Small intestine (tissue), 7 donors: Measurements from ENCODE around the gene UBE2F. TPM values are rescaled to one million over a fixed set of nuclear protein-coding genes. Genes with fewer than 3 reads are reported as not detected.
A peak's percentile ranks its signal among the peaks of the same experiment; 100 is the strongest.
"Not testable (repeated sequence)": the region's sequence is repeated elsewhere in the genome, so short reads cannot be mapped to it uniquely, and the experiment has no call there.

Experiments used
- DNase-seq, 2 donors: peaks; one replicate each; pipeline versions ENCODE4 v3.0.0 to v3.0.0-alpha.2; 2013
- FAIRE-seq: peaks from 2 replicates; lab custom pipeline; 2012; peaks lifted over from hg19 to GRCh38; lab: Jason Lieb, UNC
- H3K27ac ChIP-seq, 3 donors: one replicate each; pipeline ENCODE4 v1.5.1; 2013; ENCODE audit warnings: low read length in 2 of 3, mild to moderate bottlenecking in 2 of 3, control low read depth in 1 of 3, inconsistent platforms in 1 of 3, low read depth in 1 of 3, moderate library complexity in 1 of 3
- H3K27me3 ChIP-seq, 3 donors: one replicate each; pipeline ENCODE4 v1.6.1; 2013; ENCODE audit warnings: low read length in 3 of 3, inconsistent platforms in 1 of 3; ENCODE audit not compliant: control insufficient read depth in 3 of 3, insufficient read depth in 3 of 3
- H3K36me3 ChIP-seq, 3 donors: one replicate each; pipeline ENCODE4 v1.6.1; 2013; ENCODE audit warnings: low read length in 3 of 3, inconsistent platforms in 1 of 3, low read depth in 1 of 3, mild to moderate bottlenecking in 1 of 3, moderate library complexity in 1 of 3; ENCODE audit not compliant: control insufficient read depth in 3 of 3, insufficient read depth in 2 of 3
- H3K4me1 ChIP-seq, 3 donors: one replicate each; pipeline ENCODE4 v1.6.1; 2013; ENCODE audit warnings: low read length in 2 of 3, inconsistent platforms in 1 of 3, low read depth in 1 of 3, mild to moderate bottlenecking in 1 of 3, moderate library complexity in 1 of 3; ENCODE audit not compliant: control insufficient read depth in 3 of 3, insufficient read depth in 2 of 3
- H3K4me3 ChIP-seq, 3 donors: one replicate each; pipeline ENCODE4 v1.5.1; 2013; ENCODE audit warnings: low read length in 3 of 3, control low read depth in 1 of 3, inconsistent platforms in 1 of 3, low read depth in 1 of 3, mild to moderate bottlenecking in 1 of 3, moderate library complexity in 1 of 3
- H3K9me3 ChIP-seq, 2 donors: one replicate each; pipeline ENCODE4 v1.6.1; 2013; ENCODE audit warnings: low read depth in 1 of 2, low read length in 1 of 2; ENCODE audit not compliant: control insufficient read depth in 2 of 2, insufficient read depth in 1 of 2
- WGBS, 3 donors: extraction: QIAGEN DNeasy Blood & Tissue Kit; methylation state at CpG; one replicate each; pipeline ENCODE4 v1.1.7; 2013; 5-methylcytosine and 5-hydroxymethylcytosine counted together
- polyA plus RNA-seq, 4 donors: library from polyadenylated mRNA; stranded (reverse) in 3 of 4; unstranded in 1 of 4; fragments of 200-250 nt in 3 of 4; fragments of 120-200 nt in 1 of 4; gene quantifications; one replicate each; pipeline versions ENCODE4 v1.2.1 to v1.2.3, GENCODE V29; 2013
- donor health status: healthy with polysubstance abuse.
- donor health status: control.
- donor health status: control.
- donor health status: Bipolar disorder and iron deficiency.
- donor health status: healthy.

Gene UBE2F
- polyA plus RNA-seq, 4 donors: 39.7 to 64.2 (median 54.7) TPM

- WGBS, 3 donors: 77 to 91% (median 82%) methylated on average over 4 of the region's 4 CpGs
- H3K9me3 ChIP-seq, H3K4me3 ChIP-seq, H3K27ac ChIP-seq, H3K4me1 ChIP-seq, DNase-seq, H3K36me3 ChIP-seq, FAIRE-seq: not testable (repeated sequence)
- H3K27me3 ChIP-seq: peaks cover 0 to 12% (median 4%) of the 10 kb centered on the region in 3 donors
These were observed 15.5 kb upstream of the UBE2F start for GRCh38 chr2:237951354-237951753.

DNA sequence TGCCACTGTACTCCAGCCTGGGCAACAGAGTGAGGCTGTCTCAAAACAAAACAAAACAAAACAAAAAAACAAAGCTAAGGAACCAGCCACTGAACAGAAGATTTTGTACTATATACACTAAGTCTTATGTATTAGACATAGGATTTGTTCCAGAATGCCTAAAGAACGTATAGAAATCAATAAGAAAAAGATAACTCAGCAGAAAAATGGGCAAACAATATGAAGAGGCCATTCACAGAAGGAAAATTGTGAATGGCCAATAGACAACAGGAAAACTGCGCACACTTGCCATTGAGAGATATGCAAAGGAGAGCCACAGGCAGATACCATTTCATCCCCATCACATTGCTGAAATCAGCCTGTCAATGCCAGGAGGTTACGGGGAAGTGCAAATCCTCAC lies 14.9 kb upstream of the UBE2F start:
- peaks cover 0 to 12% (median 4%) of the 10 kb centered on the region in 3 donors for H3K27me3 ChIP-seq
- DNase-seq: no peak
- H3K4me3 ChIP-seq: no peak overlapping the region
- no peaks in the 10 kb centered on the region for H3K36me3 ChIP-seq
- peaks cover 0 to 5% (median 4%) of the 10 kb centered on the region in 3 donors for H3K4me1 ChIP-seq
- no peak overlapping the region for H3K27ac ChIP-seq
- H3K9me3 ChIP-seq: no peaks in the 10 kb centered on the region
- 70 to 88% (median 83%) methylated on average over 3 of the region's 3 CpGs for WGBS, 3 donors
- no peak for FAIRE-seq

- H3K27me3 ChIP-seq: peaks cover 0 to 12% (median 4%) of the 10 kb centered on the region in 3 donors
- DNase-seq: no peak
- no peak overlapping the region for H3K27ac ChIP-seq
- H3K9me3 ChIP-seq: no peaks in the 10 kb centered on the region
- H3K4me3 ChIP-seq: no peak overlapping the region
- FAIRE-seq: no peak
- peaks cover 0 to 5% (median 4%) of the 10 kb centered on the region in 3 donors for H3K4me1 ChIP-seq
- H3K36me3 ChIP-seq: no peaks in the 10 kb centered on the region
- 81 to 89% (median 83%) methylated on average over 2 of the region's 2 CpGs for WGBS, 3 donors
These were observed 14.0 kb upstream of the UBE2F start for GRCh38 chr2:237952851-237953250.

- peak overlapping the region in 2 of 3 donors; percentile 5 to 44 for H3K4me3 ChIP-seq
- H3K27me3 ChIP-seq: peaks cover 0 to 12% (median 4%) of the 10 kb centered on the region in 3 donors
- WGBS, 3 donors: 4 to 13% (median 13%) methylated on average over 49 to 64 of the region's 64 CpGs
- no peaks in the 10 kb centered on the region for H3K36me3 ChIP-seq
- no peak overlapping the region for H3K27ac ChIP-seq
- peaks cover 0 to 5% (median 4%) of the 10 kb centered on the region in 3 donors for H3K4me1 ChIP-seq
- FAIRE-seq: no peak
- DNase-seq: peak; percentile 30 to 86
- no peaks in the 10 kb centered on the region for H3K9me3 ChIP-seq
These were observed 11.0 kb upstream of the UBE2F start for GRCh38 chr2:237955640-237956401.

DNA sequence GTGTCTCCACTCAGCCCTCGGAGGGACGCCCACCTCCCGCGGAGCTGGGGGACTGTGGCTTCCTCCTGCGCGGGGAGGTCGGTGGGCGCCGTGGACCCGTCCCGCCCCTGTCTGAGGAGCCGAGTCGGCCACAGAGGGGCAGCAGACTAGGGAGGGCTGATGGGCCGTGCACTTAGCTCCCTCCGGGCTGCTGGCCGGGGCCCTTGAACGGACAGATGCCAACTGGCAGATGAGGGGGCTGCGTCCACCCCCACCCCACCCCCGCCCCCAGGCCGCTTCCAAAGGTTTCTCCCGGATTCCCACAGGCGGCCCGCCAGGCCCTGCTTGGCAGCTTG lies 10.4 kb upstream of the UBE2F start:
- FAIRE-seq: no peak
- peaks cover 0 to 12% (median 4%) of the 10 kb centered on the region in 3 donors for H3K27me3 ChIP-seq
- H3K4me1 ChIP-seq: peaks cover 0 to 5% (median 4%) of the 10 kb centered on the region in 3 donors
- H3K27ac ChIP-seq: no peak overlapping the region
- WGBS, 3 donors: 23 to 48% (median 27%) methylated on average over 15 to 23 of the region's 23 CpGs
- H3K4me3 ChIP-seq: peak overlapping the region in 2 of 3 donors; percentile 5 to 44
- no peaks in the 10 kb centered on the region for H3K36me3 ChIP-seq
- H3K9me3 ChIP-seq: peaks cover 0 to 3% of the 10 kb centered on the region in 2 donors
- DNase-seq: no peak

DNA sequence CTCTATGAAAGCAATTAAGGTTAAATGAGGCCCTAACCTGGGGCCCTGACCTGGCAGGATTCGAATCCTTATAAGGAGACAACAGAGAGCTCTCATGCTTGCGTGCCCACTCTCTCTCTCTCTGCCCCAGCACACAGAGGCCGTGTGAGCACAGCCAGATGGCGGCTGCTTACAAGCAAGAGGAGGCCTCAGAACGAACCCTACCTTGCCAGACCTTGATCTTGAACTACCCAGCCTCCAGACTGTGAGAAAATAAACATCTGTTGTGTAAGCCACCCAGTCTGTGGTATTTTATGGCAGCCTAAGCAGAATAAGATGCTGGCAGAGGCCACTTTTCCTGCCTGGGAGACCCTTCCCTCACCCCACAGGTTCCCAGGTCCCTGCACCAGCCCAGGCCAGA lies 5.2 kb upstream of the UBE2F start:
- H3K27ac ChIP-seq: no peak overlapping the region
- H3K27me3 ChIP-seq: no peaks in the 10 kb centered on the region
- peaks cover 0 to 15% (median 0%) of the 10 kb centered on the region in 3 donors for H3K4me1 ChIP-seq
- WGBS, 3 donors: 84 to 89% (median 87%) methylated on average over 5 of the region's 5 CpGs
- no peaks in the 10 kb centered on the region for H3K36me3 ChIP-seq
- no peak overlapping the region for H3K4me3 ChIP-seq
- DNase-seq: no peak
- H3K9me3 ChIP-seq: peaks cover 0 to 24% of the 10 kb centered on the region in 2 donors
- no peak for FAIRE-seq

- Histone ChIP-seq H3K4me3 (no peak overlapping the region), H3K27ac (no peak overlapping the region), H3K27me3 (no peaks in the 10 kb centered on the region), H3K9me3 (peaks cover 0 to 24% of the 10 kb centered on the region in 2 donors), H3K4me1 (peaks cover 0 to 16% (median 0%) of the 10 kb centered on the region in 3 donors), H3K36me3 (no peaks in the 10 kb centered on the region)
- FAIRE-seq (no peak), DNase-seq (no peak)
- WGBS, 3 donors: 82 to 92% (median 91%) methylated on average over 5 of the region's 5 CpGs
These were observed 4.3 kb upstream of the UBE2F start for GRCh38 chr2:237962432-237963084.

DNA sequence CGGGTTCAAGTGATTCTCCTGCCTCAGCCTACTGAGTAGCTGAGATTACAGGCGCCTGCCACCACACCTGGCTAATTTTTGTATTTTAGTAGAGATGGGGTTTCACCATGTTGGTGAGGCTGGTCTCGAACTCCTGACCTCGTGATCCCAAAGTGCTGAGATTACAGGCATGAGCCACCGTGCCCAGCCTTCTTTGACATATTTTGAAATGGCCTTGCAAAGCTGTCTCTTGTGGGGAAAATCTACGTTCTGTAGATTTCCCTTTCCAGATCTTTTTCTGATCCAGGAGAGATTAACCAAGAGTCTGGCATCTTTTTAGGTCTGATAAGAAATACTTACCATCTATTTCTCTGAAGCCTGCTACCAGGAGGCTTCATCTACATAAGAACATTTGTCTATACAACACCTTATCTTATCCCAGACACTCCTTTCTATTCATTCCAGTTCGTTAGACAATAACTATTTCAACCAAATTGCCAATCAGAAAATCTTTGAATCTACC lies 3.3 kb upstream of the UBE2F start:
- not testable (repeated sequence) for DNase-seq, H3K27ac ChIP-seq, H3K27me3 ChIP-seq, H3K4me3 ChIP-seq, FAIRE-seq, H3K36me3 ChIP-seq
- Histone ChIP-seq H3K9me3 (peaks cover 0 to 24% of the 10 kb centered on the region in 2 donors), H3K4me1 (peaks cover 5 to 25% (median 5%) of the 10 kb centered on the region in 3 donors)
- WGBS, 3 donors: 81 to 84% (median 82%) methylated on average over 7 of the region's 7 CpGs
